Measurements from ENCODE around the gene KASH5.

Gene KASH5

GRCh38 chr19:49421039-49421877 is 33.2 kb downstream of the KASH5 start:
- no peak for DNase-seq (ENCODE audit: low read depth)

- no peak for DNase-seq (ENCODE audit: low read depth)
These were observed 33.8 kb downstream of the KASH5 start for GRCh38 chr19:49421878-49422202.

GRCh38 chr19:49422407-49423070 is 34.5 kb downstream of the KASH5 start:
- DNase-seq (ENCODE audit: low read depth): no peak

GRCh38 chr19:49423071-49423984 is 35.3 kb downstream of the KASH5 start, which contains the start of gene PTH2:
Gene PTH2, minus strand, starts transcription at chr19:49423441. Its CDS starts 102 bp downstream, at chr19:49423339.
- no peak for DNase-seq (ENCODE audit: low read depth)

- no peak for DNase-seq (ENCODE audit: low read depth)
These were observed 35.9 kb downstream of the KASH5 start for GRCh38 chr19:49423985-49424303.

GRCh38 chr19:49425178-49425577 is 37.1 kb downstream of the KASH5 start, which contains the start of gene GFY:
Gene GFY, plus strand, starts transcription at chr19:49425388. Its CDS starts 1,043 bp downstream, at chr19:49426431.
- no peak for DNase-seq (ENCODE audit: low read depth)

GRCh38 chr19:49425922-49426592 is 38.0 kb downstream of the KASH5 start:
- DNase-seq (ENCODE audit: low read depth): no peak

GRCh38 chr19:49427339-49427738 is 39.3 kb downstream of the KASH5 start:
- no peak for DNase-seq (ENCODE audit: low read depth)

- DNase-seq (ENCODE audit: low read depth): no peak
These were observed 40.0 kb downstream of the KASH5 start for GRCh38 chr19:49427855-49428546.

- DNase-seq (ENCODE audit: low read depth): no peak
These were observed 40.8 kb downstream of the KASH5 start for GRCh38 chr19:49428547-49429451.

- no peak for DNase-seq (ENCODE audit: low read depth)
These were observed 42.2 kb downstream of the KASH5 start for GRCh38 chr19:49430172-49430677.

- DNase-seq (ENCODE audit: low read depth): no peak
These were observed 42.8 kb downstream of the KASH5 start for GRCh38 chr19:49430678-49431329.

- DNase-seq (ENCODE audit: low read depth): no peak
These were observed 43.3 kb downstream of the KASH5 start for GRCh38 chr19:49431330-49431749.

- no peak for DNase-seq (ENCODE audit: low read depth)
These were observed 44.4 kb downstream of the KASH5 start for GRCh38 chr19:49432141-49433073.

- no peak for DNase-seq (ENCODE audit: low read depth)
These were observed 45.3 kb downstream of the KASH5 start for GRCh38 chr19:49433240-49433901.

- no peak for DNase-seq (ENCODE audit: low read depth)
These were observed 47.0 kb downstream of the KASH5 start for GRCh38 chr19:49434907-49435583.

- no peak for DNase-seq (ENCODE audit: low read depth)
These were observed 47.6 kb downstream of the KASH5 start for GRCh38 chr19:49435670-49436069.

Data from stimulated activated CD8-positive, alpha-beta memory T cell treated with anti-CD3 and anti-CD28 coated beads, Interleukin-12 subunit alpha, Interleukin-12 subunit beta, amount 100 ng/mL, for 1 hour (primary cell).